Fibroblast of mammary gland (primary cell): ENCODE measurements around the gene LRFN2.

Experiments used
- DNase-seq: peaks from one replicate; pipeline ENCODE4 v3.0.0-alpha.2; 2010; ENCODE audit warnings: low read depth
- H3K4me3 ChIP-seq: 2 replicates; pipeline ENCODE4 v1.5.1; 2011; ENCODE audit warnings: low read depth, mild to moderate bottlenecking, low read length, moderate library complexity; ENCODE audit not compliant: control insufficient read depth
- TF ChIP-seq, protein P1 (sequence below): conservative IDR thresholded peaks from 2 replicates; pipeline ENCODE4 v1.5.1; 2011; ENCODE audit warnings: low read depth, low read length, inconsistent platforms; ENCODE audit not compliant: control insufficient read depth, insufficient read depth

The LRFN2 gene

DNA sequence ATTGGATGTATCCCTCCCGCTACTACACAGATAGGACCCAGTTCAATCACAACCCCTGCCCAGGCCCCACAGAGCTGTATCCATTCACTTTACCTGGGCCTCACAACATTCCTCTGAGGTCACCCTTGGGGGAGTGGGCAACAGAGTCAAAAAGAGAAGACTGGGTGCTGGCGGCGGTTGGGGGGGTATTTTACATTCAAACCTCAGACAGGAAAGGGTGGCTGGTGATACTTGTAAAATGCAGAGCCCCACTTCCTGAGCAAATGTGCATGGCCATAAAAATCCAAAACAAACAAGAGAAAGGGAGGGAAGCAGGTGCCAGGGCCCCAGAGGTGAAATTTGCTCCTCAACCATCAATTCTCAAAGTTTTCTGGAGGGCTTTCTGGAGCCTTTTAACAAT, 3.5 kb downstream of the LRFN2 start:
- no peak for DNase-seq
- TF ChIP-seq, protein P1, sequence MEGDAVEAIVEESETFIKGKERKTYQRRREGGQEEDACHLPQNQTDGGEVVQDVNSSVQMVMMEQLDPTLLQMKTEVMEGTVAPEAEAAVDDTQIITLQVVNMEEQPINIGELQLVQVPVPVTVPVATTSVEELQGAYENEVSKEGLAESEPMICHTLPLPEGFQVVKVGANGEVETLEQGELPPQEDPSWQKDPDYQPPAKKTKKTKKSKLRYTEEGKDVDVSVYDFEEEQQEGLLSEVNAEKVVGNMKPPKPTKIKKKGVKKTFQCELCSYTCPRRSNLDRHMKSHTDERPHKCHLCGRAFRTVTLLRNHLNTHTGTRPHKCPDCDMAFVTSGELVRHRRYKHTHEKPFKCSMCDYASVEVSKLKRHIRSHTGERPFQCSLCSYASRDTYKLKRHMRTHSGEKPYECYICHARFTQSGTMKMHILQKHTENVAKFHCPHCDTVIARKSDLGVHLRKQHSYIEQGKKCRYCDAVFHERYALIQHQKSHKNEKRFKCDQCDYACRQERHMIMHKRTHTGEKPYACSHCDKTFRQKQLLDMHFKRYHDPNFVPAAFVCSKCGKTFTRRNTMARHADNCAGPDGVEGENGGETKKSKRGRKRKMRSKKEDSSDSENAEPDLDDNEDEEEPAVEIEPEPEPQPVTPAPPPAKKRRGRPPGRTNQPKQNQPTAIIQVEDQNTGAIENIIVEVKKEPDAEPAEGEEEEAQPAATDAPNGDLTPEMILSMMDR = no peak

DNA sequence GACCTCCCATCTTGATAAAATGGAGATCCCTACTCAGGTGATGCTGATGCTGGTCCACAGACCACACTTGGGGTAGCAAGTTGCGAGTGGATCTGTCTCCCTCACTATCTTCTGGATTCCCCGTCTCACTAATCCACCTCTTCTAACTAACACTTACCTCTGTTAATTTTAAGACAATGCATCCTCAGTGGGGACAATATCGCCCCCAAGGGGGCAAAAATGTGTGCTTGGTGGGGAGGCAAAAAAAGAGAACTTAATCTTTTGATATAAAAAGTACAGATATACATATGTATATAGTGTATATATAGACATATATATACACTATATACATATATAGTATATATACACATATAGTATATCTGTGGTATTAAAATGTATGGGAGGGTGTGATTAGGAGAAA, 4.3 kb downstream of the LRFN2 start:
- no peak overlapping the region for H3K4me3 ChIP-seq
- no peak for DNase-seq
- TF ChIP-seq, protein P1 = peak; percentile 10

More for the DNA sequence above, 3.5 kb downstream of the LRFN2 start:
- H3K4me3 ChIP-seq = no peak overlapping the region

DNA sequence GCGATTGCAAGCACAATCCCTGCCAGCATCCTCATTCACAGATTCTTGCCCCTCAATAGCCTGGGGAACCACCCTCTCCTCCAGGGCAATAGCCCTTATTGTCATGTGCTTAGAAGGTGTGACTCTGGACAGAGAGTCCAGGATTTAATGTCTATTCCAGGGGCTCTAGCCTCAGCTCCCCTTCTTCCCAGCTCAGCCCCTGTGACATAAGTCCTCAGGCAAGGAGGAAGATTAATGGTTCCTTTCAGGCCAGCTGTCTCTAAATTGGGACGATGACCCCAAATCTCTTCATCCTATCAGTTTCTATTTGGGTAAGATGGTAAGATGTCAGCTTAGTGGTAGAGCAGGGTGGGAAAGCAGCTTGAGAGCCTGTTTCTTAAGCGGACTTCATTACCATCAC, 8.1 kb downstream of the LRFN2 start:
- no peak for DNase-seq
- no peak overlapping the region for H3K4me3 ChIP-seq
- TF ChIP-seq, protein P1 = no peak

DNA sequence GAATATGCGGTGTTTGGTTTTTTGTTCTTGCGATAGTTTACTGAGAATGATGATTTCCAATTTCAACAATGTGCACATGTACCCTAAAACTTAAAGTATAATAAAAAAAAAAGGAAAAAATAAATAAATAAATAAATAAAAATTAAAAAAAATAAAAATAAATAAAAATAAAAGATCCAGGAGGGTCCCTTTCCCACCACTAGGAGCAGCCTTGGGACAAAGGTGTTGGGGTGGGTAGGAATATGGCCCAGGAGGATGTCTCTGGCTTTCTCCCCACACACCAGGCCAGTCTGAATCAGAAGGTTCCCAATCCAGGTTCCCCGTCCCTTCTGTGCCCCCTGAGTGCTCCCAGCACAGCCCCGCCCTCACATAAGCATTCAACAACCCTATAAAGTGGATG, 9.5 kb downstream of the LRFN2 start:
- TF ChIP-seq, protein P1 = no peak

DNA sequence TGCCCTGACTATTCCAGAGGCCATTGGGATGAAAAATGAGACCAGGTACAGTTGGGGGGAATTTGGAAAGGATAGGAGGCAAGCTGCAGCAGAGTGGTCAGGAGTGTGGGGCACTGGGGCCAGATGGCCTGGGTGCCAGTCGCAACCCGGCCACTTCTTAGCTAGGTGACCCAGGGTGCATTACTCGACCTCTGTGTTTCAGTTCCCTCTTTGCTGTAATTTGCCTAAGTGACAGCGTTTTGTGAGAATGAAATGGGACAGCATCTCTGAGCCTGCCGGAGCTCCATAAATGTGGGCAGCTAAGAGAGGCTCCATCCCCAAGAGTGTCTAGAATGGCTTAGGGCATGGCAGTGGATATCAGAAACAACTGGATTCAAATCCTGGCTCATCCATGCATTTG, 13.9 kb downstream of the LRFN2 start:
- no peak for DNase-seq
- no peak overlapping the region for H3K4me3 ChIP-seq
- TF ChIP-seq, protein P1 = no peak

More for the DNA sequence above, 9.5 kb downstream of the LRFN2 start:
- no peak overlapping the region for H3K4me3 ChIP-seq
- DNase-seq = no peak

DNA sequence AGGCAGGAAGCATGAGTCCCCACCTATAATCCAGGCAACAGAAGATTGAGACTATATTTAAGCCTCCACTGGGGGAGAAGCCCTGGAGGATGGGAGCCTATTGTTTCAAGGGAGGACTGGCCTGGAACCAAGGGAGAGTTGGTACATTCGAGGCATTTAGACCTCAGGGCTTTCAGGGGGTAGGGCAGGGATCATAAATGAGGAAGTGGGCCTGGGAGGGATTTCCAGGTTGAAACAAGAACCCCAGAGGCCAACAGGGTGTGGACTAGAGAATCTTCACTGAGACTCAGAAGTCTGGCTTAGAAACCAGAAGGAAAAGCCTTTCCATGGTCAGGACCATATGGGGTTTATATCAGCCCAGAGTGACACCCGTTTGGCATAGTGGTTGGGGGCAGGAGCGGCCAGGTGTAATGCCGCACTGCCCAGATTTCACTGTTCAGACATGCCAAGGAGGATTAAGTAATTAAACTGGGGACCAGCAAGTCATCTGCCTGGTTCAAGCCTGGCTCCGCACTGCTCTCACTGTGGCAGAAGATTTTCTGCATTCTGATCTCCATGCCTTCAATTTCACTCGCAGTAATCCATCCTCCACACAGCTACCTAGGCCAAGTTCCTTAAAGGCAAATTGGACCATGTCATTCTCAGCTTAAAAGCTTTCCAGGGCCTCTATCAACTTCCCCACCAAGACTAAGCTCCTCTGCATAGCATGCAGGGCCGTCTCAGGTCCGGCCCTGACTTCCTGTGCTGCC, 17.8 kb downstream of the LRFN2 start:
- no peak for DNase-seq
- TF ChIP-seq, protein P1 = no peak
- no peak overlapping the region for H3K4me3 ChIP-seq
